Fibroblast of skin of right biceps (primary cell): ENCODE measurements around the gene MYCL.

Source experiments
- DNase-seq: peaks from one replicate; pipeline ENCODE4 v3.0.0-alpha.2; 2013

MYCL gene, protein sequence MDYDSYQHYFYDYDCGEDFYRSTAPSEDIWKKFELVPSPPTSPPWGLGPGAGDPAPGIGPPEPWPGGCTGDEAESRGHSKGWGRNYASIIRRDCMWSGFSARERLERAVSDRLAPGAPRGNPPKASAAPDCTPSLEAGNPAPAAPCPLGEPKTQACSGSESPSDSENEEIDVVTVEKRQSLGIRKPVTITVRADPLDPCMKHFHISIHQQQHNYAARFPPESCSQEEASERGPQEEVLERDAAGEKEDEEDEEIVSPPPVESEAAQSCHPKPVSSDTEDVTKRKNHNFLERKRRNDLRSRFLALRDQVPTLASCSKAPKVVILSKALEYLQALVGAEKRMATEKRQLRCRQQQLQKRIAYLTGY

DNA sequence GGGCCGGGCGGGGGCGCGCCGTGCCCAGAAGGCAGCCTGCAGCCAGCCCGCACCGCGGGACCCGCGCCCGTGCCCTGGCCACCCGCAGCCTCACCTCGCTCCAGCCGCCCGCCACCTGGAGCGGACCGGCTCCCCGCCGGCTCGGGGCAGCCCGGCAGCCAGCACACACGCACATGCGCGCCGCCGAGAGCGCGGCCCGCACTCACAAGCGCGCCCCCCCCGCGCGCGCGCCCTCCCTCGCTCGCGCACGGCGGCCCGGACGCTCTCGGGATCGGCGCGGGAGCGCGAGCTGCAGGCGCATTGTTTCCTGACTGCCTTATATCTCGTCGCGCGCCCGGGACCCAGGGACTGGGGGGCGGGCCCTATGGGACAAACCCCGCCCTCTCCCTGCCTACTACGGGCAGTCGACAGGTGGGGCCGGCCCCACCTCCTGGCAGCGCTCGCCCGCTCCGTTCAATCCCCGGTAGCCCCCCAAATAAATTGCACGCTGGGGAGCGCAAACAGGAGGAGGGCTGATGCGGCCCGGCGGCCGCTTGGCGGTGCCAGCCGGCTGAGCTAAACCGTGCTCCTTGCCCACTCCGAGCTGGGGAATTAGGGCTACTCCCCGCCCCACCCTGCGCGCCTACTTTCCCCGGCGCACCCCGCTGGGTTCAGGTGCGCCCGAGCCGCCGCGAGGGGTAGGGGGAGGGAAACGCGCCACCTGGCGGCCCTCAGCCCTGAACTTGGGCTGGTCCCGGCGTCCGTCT, at the start of gene MYCL:
Gene MYCL, minus strand, starts transcription at position 204 of the 746 bp plus-strand sequence. CDS start 483 bp downstream, outside the sequence.
- peak; percentile 67 for DNase-seq

DNA sequence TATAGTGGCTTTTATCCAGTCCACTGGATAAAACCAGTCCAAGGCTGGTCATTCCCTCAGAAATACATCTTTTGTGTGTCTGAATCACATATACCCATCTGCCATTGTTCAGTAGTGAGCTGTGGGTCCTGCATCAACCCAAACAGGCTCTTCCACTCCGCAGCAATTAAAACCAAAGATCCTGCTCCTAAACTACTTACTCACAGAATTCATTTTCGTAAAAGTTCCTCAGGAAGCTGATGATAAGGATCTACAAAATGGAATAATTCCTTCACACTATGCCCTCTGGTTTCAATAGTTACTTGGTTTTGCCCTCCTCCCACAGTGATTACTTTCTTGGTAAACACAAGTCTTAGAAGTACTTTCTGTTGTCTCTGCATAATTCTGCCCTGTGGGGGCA, 48.2 kb upstream of the MYCL start:
- DNase-seq, result no peak

DNA sequence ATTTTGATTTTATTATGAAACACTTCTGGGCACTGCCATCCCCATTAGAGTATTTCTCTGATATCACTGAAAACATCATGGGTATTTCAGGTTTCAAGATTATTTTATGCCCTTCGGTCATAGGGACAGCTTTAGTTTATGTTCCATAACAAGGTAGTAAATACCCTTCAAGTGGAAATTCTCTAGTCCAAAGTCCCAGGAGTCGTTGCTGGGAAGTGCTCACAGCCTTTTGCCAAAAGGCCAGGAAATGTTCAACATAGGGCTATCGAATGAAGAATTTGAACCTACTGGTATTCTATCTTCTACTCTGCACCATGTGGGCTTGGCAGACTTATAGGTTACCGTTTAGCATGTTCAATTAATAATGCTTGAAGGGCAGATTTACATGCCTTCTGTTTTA, 45.5 kb upstream of the MYCL start:
- DNase-seq, result no peak

DNA sequence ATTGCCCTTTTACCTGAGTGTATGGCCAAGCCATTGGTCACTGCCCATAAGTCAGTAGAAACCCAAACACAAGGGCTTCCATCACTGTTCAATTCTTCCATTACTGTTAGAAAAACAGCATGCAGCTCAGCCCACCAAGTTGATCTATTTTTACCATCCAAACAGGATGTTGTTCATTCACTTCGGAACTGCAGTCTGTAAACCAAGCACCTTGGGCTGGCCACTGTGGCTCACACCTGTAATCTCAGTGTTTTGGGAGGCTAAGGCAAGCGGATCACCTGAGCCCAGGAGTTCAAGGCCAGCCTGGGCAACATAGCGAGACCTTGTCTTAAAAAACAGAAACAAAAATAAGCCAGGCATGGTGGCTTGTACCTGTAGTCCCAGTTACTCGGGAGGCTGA, 44.5 kb upstream of the MYCL start:
- DNase-seq, result no peak

DNA sequence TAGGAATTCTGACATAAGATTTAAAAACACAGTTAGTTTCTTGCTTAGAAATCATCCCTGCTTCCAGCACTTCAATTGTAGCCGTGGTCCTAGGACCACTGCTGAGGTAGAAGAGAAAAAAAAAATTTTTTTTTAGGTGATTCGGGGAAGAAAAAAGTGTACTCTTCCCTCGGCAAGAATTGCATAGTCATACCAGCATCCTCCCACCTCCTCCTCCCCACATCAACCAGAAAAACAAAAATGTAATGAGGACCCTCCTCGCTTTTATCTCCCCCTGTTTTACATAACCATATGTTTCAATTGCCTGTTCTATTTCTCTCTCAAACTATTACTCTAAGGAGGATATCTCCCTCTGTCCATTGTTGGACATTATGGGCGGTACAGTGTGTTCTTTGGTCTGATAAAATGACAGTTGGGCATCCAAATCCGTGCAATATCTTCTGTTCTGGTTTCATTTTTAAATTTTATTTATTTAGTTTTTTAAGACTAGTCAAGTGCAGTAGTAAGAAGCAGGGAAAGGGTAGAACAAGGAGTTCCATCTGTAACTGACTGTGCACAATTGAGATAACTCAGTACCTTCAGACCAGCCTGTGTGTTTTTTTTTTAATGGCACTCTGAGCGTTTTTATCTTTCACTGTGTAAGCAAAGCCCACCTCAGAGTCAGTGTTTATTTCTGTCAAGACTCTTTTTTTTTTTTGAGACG, 42.8 kb upstream of the MYCL start:
- DNase-seq, result no peak

DNA sequence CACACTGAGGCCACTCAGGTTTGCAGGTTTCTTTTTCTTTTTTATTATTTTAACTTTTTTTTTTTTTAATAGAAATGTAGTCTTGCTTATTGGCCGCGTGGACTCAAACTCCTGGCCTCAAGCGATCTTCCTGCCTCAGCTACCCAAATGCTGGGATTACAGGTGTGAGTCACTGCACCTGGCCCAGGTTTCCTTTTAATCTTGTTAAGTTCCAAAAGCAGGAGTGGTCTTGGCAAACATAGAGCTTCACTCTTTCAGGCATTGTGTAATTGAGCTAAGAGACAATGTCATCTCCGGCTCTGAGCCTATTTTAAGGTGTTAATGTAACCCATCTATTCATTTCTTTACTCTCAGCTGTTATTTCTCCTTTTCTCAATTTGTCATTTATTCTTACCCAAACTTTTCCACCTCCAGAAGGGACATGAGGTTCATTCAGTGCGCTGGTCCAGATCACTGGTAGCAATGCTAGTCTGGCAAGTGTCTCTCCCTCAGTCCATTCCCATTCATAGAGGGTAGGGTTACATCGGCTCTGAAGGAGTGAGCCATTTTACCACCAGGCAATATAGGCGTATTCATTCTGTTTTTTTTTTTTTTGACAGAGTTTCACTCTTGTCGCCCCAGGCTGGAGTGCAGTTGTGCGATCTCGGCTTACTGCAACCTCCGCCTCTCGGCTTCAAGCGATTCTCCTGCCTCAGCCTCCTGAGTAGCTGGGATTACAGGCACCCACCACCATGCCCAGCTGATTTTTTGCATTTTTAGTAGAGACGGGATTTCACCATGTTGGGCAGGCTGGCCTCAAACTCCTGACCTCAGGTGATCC, 42.0 kb upstream of the MYCL start:
- no peak for DNase-seq

DNA sequence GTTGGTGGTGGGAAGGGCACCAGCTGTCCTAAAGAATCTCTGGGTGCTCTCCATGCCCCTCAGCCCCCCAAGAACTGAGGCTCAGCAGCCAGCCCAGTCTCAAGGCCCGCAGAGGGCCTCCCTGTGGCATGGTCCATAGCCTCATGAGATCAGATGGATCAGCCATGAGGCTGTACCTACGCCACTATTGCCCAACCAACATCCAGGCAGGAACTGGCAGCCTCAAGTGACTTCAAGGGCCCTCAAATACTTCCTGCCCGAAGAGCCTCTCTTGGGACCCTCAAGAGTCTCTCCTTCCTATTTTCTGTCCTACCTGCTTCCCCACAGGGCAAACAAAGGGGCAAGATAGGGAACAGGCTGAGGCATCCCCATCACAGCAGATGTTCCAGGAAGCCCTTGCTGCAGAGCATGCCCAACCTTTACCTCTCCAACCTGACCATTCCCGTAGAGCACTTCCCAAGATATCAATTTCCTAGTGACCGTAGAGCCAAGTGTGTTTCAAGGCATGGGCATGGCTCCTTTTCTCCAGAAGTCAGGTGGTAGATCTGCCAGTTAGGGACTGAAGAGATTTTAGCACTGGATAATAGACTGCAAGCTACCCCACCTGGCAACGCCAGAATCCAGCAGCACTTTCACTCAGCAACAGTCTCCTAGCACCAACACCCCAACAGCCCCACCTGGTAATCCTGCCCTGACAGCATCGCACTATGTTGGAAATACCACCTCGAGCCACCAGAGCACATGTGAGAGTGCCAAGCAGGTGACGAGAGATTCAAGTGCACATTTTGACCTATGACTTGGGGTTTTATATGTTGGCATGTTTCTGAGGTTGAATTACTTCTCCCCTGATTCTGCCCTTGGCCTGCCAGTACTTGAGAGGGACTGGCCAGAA, 39.5 kb upstream of the MYCL start:
- no peak for DNase-seq

DNA sequence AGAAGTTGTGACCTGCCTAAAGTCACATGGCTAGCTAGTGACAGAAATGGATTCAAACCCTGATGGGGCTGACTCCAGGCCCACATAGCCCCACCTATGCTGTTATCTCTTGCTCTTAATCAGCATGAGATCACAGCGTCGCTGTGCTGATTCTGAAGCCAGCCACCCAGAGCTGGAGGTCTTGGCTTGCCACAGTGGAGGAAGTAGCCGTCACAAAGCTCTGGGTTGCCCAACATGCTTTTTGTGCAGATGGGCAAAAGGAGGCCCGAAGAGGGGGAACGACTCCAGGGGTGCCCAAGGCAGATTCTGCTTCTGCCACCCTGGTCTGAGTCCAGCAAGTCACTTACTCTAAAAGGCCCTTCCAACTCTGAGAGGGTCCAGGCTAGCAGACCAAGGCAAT, 38.5 kb upstream of the MYCL start:
- no peak for DNase-seq

DNA sequence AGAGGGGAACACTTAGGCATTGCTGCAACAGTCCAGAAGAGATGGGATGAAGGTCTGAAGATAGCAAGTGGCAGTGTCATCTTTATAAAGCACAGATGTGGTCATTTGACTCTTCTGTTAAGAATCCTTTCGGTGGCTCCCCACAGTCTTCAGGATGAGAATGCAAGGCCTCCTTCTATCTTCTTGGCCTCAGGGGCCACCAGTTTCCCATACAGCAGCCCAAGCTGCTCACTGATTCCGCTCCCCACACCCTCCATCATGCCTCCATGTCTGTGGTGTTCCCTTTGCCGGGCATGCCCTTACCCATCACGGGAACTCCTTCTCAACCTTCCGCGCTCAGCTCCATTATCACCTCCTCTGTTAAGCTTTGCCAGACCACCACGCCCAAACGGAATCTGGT, 37.1 kb upstream of the MYCL start:
- DNase-seq, result no peak

DNA sequence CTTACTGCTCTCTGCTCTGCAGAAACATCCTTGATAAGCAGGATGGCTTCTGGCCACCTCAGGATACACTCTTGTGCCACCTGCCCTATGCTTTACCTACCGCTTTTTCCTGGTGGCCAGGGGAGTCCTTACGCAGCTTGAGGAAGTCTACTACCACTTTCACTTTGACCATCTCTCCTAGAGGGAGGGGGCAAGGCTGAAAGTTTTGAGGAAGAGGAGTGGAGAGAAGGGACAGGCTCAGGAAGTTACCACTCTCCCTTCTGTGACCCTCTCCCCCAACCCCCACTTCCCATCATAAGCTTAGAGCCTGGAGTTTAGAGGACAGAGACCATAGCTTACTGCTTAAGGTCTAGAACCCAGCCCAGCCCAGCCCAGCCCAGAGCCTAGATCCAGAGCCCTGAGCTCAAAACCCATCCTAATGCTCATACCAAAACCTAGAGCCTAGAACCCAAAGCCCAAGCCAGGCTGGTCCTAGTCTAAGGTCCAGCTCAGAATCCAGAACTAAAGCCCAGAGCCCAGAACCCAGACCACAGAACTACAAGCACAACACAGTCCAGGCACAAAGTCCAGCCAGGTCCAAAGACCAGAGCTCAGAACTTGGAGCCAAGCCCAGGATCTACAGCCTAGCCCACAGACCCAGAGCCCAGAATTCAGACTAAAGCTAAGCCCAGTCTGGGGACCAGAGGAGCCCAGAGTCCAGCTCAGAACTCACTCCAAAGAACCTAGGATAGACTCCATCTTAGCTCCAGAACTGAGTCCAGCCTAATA, 35.2 kb upstream of the MYCL start:
- no peak for DNase-seq

DNA sequence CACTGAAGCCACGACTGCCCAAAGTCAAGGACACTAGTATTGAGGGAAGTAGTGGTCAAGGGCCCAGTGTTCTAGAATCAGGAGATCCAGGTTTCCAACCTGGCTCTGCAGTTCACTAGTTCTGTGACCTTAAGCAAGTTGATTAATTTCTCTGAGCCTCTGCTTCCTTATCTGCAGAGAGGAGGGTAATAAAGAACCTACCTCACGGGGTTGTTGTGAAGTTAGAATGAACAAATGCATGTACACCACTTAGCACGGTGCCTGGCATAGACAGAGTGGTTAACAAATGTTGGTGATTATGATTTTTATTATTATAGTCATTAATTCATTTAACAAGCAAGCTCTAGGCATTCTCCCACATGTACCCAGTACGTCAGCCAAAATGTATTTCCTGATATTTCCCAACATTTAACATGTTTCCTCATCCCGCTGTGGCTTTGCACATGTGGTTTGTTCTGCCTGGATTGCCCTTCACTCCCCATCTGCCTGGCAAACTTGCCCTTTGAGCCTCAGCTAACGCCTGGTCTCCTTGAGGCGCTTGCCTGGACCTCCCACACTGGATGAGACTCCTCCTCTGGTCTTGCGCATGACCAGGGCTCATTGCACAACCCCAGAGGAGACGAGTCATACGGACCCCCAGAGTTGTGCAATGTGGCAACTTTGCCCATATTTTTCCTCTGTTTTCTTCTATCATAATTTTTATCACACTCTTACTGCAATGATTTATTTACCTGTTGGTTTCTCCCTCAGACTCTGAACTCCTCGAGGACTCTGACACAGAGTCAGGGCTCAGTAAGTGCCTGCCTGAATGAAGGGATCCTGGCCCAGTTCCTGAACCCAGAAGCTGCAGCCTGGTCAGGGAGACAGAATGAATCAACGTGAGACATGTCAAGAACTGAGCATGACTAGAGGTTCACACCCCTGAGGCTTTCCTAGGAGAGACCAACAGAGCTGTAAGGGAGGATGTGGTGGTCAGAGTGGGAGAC, 32.5 kb upstream of the MYCL start:
- DNase-seq, result peak; percentile 87

DNA sequence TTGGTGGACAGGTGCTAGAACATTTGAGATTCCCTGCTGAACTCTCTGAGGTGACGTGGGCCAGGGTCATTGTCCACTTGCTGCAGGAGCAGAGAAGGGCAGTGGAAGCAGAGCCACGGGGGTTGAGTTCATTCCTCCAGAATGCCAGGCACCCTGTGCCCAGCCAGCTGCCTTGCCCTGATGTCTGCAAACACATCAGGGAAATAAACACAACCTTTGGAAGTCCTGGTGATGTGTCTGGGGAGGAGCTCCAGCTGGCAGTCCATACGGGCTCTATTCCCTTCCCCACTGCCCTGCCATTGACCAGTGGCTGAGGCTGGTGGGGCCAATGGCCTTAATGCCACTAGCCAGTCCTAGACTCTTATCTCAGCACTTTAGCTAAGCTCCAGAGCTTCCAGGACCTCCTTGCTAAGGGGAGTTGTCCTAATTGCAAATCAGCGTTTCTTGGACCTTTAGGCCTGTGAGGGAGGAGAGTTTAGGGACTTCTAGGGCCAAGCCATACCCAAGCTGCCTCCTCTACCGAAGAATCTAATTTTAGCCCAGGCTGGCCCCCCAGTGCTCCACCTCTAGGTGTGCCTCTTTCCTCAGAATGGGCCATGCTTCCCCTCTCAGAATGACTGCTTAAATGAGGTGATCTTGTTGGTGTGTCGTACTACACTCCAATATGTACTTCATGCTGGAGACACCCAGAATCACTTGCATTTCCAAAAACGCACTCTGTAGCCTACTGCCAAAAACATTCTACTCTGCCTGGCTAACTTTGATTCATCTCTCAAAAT, 27.3 kb upstream of the MYCL start:
- DNase-seq, result no peak

DNA sequence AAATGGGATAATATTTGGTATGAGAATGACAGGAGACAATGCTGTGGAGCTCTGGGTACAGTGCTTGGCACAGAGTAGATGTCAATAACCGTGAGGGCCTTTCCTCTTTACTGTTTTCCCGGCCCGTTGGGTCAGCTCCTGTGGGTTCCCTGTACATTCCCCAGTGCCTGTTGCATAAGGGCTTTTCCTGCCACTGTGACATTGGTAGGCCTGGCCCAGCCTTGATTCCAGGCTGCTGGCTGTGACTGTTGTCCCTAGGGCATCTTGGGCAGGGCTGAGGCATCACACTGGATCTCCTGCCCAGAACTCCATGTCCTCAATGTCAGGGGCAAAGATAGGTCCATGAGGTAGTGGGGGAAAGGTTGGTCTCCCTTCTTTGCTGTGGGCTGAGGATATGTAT, 25.8 kb upstream of the MYCL start:
- DNase-seq, result no peak

DNA sequence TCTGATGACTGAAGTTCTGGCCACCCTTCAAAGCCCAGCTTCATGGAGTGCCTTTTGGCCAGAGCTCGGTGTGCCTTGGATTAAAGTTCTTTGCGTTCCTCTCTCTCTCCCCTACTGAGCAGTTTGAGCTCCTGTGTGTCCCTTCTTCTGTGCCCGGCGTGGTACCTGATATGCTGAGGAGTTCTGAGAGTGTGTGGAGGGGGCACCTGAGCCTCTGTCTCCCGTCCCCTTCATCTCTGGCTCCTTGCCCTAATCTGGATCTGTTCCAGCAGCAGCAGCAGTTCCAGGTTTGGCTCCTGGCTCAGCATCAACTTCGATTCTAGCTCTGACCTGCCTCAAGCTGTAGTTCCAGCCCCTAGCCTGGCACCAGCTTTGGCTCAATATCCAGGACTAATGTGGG, 25.1 kb upstream of the MYCL start:
- DNase-seq, result no peak

DNA sequence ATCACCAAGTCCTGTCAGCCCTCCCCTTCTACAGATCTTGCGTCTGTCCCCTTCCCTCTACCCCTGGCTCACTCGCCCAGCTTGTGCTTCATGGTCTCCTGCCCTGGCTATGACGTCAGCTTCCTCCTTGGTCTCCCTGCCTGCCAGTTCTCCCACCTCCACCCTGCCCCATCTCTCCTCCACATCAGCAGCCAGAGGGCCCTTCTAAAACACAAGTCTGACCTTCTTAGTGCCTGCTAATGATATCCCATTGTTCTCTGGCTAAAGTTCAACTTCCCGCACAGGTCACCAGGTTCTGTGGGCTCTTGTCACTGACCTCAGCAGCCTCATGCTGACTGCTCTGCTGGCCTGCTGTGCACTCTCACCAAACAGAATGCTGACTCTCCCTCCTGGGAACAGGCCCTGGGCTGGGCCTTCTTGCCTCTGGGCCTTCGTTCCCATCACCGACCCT, 24.7 kb upstream of the MYCL start:
- peak; percentile 44 for DNase-seq

DNA sequence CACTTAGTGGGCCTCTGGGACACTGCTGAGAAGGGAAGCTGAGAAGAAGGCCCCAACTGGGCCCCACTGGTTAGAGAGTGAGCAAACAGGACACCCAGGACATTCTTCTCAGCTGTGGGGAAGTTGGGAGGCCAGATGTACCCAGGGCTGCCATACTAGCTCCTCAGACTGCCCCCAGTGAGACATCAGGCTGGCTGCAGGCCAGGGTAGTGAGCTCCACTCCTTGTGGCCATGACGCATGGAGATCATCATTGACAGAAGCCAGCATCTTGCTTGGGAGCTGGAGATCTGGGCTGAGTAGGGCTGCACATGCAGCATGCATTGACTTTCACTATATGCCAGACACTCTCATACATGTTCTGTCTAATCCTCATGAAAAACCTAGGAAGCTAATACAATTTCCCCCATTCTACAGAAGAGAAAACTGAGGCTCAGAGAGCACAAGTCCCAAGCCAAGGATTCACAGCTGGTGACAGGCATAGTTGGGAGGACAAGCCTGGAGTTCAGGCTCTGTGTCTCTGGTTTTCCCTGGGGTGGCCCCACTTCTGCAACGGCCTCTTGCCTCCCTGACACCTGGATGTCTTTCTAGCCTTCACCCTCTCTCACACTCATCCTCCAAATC, 24.1 kb upstream of the MYCL start:
- DNase-seq, result peak; percentile 52

DNA sequence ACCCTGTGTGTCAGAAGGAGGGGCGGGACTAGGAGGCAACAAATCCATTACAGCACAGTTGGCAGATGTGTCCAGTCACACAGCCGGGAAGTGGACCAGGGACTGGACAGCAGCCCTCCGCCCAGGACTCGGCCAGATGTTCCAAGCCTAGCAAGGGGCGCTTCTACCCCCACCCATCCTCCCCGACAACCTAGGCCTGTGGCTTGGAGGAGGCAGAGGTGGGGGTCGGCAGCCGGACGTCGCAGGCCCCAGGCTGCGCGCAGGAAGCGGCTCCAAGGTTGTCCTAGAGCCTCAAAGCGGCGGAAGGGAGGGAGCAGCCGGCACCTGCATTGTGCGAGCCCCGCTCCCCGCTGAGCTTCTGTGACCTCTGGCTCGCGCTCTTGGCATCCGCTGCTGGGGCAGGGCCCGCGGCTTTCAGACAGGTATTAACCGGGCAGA, 20.6 kb upstream of the MYCL start:
- DNase-seq, result no peak

DNA sequence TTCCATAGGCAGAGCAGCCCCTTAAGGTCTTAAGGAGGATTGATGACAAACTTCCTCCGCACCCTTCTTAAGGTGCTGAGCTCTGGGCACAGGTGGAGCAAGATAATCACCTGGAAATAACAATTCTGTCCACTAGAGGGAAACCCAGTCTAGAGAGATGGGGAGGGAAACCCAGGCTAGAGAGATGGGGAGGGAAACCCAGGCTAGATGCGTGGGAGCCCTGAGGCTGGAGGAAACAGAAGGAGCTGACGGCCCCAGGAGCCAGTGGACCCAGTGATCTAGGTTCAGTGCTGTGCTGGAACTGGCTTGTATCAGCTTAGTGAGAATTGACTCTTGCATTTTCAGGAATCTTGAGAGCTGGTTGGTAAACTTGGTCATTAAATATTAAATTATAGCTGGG, 17.8 kb upstream of the MYCL start:
- DNase-seq, result peak; percentile 48
